PC-9 (cell line): ENCODE results near the gene CCDC63.

Source experiments
- EZH2 ChIP-seq: fragments of 200-600 bp; sonication (generic); IDR thresholded peaks from 2 replicates; pipeline ENCODE4 v1.8.0; 2017; ENCODE audit warnings: antibody characterized with exemption, low read depth
- TF ChIP-seq, protein P1 (sequence below): fragments of 200-600 bp; sonication (generic); conservative IDR thresholded peaks from 2 replicates; pipeline ENCODE4 v1.6.1; 2017; ENCODE audit warnings: mixed run types, antibody characterized with exemption, mild to moderate bottlenecking, moderate library complexity

DNA sequence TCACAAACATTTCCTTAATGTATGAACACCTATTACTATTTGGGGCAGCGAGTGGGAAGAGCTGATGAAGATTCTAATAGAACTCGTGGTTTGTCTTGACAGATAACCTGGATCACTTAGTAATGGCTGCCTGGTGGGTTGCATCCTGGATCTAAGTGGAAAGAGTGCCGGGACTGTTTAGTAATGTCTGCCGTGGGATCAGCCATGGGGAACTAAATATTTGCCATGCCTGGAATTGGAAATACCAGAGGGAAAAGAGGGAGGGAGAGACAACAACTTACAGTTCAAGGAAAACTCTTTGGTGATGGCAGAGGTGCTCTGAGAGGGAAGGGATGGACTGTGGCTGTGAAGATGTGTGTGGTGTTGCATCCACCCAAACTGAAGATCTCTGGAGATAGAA is 21.3 kb upstream of the CCDC63 start:
- TF ChIP-seq, protein P1, sequence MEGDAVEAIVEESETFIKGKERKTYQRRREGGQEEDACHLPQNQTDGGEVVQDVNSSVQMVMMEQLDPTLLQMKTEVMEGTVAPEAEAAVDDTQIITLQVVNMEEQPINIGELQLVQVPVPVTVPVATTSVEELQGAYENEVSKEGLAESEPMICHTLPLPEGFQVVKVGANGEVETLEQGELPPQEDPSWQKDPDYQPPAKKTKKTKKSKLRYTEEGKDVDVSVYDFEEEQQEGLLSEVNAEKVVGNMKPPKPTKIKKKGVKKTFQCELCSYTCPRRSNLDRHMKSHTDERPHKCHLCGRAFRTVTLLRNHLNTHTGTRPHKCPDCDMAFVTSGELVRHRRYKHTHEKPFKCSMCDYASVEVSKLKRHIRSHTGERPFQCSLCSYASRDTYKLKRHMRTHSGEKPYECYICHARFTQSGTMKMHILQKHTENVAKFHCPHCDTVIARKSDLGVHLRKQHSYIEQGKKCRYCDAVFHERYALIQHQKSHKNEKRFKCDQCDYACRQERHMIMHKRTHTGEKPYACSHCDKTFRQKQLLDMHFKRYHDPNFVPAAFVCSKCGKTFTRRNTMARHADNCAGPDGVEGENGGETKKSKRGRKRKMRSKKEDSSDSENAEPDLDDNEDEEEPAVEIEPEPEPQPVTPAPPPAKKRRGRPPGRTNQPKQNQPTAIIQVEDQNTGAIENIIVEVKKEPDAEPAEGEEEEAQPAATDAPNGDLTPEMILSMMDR, result no peak
- no peak for TF ChIP-seq EZH2
